Measurements from ENCODE around the gene SMIM5.
"Not testable (repeated sequence)": the region's sequence is repeated elsewhere in the genome, so short reads cannot be mapped to it uniquely, and the experiment has no call there.

SMIM5 gene

GRCh38 chr17:75626496-75627038 lies 6.7 kb upstream of the SMIM5 start:
- DNase-seq = no peak

GRCh38 chr17:75627094-75627493 lies 6.1 kb upstream of the SMIM5 start:
- no peak for DNase-seq

GRCh38 chr17:75628425-75628824 lies 4.8 kb upstream of the SMIM5 start:
- DNase-seq = no peak

- DNase-seq = no peak
Measured at GRCh38 chr17:75629157-75629556, 4.1 kb upstream of the SMIM5 start.

DNA sequence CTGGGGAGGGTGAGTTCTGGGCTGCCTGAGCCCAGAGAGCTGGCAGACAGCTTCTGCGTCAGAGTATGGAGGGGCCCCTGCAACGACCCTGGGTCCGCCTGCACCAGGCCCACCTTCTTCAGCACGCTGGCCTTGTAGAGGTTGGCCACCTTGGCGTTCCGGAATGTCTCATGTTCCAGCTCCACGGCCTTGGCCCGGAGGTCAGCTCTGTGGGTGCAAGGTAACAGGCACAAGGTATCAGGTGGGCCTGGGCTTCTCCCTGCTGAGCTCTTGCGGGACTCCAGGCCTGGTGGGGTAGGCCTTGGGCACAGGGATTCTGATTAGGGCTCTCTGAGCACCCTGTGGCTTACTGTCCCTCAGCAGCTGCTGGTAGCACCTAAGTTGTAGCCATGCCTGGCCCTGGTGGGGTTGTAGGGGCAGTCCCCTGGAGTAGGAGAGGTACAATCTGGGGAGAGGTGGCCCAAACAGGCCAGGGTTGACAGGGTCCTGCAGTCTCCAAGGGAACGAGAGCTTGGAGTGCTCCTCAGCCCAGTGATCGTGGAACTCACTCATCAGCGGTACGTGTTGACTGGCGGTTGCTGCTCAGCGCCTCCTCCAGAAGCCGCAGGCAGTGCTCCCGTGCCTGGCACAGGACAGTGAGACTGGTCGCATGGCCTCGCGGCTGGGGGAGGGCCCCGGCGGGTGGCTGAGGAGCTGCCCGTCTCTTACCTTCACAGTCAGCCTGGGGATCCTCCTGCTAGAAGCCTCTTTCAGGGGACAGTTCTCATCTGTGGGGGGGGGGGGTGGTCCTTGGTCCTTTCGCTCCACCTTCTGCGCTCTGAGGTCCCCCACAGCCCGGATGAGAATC lies 2.9 kb upstream of the SMIM5 start:
- no peak for DNase-seq

GRCh38 chr17:75631353-75631752 lies 1.9 kb upstream of the SMIM5 start:
- DNase-seq = no peak

GRCh38 chr17:75632428-75632827 lies 806 bp upstream of the SMIM5 start:
- no peak for DNase-seq

GRCh38 chr17:75633486-75634375 lies 497 bp downstream of the SMIM5 start:
- peak; percentile 27 for DNase-seq

DNA sequence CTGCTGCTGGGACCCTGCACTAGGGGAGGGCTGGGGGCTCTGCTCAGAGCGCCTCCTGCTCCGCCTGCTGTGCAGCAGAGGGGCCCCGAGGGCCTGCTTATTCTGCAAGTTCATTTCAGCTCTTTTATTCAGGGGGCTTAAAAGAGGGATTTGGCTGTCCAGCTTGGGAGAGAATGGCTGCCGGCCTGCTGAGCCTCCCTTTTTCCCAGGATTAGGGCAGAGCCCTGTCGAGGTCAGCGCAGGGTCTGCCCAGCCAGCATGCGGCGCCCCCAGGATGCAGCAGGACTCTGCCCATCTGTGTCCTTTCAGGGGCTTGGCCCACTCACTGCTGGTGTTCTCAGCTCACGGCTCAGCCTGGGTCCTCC lies 1.1 kb downstream of the SMIM5 start:
- DNase-seq = no peak

DNA sequence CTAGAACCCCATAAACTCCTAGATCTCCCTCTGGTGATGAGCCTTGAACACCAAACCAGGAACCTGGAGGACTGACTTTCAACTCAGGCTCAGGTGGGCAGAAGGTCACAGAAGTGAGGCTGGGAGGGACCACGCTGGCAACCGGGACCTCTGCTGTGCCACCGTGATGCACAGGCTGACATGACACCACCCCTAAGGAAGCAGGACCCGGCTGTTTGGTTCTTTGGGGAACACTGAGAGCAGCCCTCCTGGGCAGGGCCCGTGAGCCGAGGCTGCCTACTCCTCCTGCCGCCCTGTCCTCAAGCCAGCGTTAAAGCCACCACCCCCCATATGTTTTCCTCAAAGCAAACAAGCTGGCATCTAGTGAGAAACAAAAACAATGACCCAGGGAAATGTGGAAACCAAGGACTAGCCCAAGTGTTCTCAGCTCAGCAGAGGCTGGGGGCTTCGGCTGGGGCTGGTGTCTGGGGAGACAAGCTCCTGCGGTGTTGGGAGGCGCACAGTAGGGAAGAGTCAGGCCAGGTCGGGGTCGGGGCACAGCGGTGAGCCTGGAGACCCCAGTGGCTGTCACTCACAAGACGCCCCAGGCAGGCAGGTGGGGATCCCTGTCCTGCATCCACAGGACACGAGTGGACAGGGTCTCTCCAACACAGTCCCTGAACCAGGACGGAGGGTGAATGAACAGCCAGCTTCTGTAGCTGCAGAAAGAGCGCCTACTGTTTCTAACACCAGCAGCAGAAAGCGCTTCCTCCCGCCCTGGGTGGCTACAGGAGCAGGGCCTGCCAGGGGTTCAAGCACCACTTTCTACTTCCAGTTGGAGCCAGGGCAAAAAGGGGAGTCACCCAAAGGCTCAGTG lies 1.7 kb downstream of the SMIM5 start:
- DNase-seq = no peak

DNA sequence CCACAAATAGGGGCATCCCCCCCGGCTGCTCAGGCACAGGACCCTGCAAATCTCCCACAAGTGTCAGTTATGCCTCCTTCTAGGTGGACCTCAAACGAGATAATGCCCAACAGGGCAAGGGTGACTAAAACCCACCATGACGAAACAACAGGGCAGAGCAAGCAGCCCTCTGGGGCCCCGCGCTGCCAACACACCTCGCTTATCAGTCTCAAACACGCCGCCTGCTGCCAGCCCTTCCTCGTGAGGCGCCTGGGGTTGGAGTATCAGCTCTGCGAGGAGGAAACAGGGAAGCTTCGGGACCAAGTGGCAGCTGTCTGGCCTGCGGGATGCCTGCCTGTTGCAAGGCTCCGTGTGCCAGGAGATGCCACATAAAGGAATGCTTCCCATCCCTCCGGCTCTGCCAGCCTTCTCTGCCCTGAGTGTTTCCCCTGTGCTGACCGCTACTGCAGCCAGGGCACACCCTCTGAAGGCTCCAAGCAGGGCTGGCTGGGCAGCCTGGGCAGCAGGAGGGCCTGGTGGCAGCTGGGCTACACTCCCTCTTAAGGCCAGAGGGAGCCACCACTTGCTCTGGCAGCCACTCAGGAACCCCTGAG lies 2.5 kb downstream of the SMIM5 start:
- DNase-seq = no peak

GRCh38 chr17:75636381-75637142 lies 3.3 kb downstream of the SMIM5 start:
- no peak for DNase-seq

GRCh38 chr17:75637143-75637538 lies 3.9 kb downstream of the SMIM5 start:
- no peak for DNase-seq

- no peak for DNase-seq
Measured at GRCh38 chr17:75637551-75637950, 4.3 kb downstream of the SMIM5 start.

GRCh38 chr17:75638039-75638438 lies 4.8 kb downstream of the SMIM5 start:
- not testable (repeated sequence) for DNase-seq

- DNase-seq = no peak
Measured at GRCh38 chr17:75638893-75639292, 5.7 kb downstream of the SMIM5 start.

DNA sequence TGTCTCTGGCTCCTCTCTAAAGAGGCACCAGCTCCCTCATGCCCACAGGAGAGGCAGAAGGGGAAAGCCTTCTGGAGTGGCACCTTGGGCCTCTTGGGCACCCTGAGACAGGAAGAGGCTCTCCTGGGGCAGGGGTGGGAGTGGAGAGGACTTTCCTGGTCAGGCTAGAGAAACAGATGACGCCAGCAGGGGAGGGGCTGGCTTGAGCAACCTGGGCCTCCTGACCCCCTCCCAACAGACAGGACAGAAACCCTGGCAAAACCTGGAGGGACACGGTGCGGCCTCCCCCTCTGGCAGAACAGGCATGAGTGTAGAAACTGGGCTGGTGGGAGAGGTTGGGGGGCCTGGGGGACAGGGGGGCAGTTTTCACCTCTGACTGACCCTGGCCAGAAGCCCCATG lies 6.1 kb downstream of the SMIM5 start:
- DNase-seq = no peak

GRCh38 chr17:75639771-75640555 lies 6.7 kb downstream of the SMIM5 start:
- DNase-seq = no peak

DNA sequence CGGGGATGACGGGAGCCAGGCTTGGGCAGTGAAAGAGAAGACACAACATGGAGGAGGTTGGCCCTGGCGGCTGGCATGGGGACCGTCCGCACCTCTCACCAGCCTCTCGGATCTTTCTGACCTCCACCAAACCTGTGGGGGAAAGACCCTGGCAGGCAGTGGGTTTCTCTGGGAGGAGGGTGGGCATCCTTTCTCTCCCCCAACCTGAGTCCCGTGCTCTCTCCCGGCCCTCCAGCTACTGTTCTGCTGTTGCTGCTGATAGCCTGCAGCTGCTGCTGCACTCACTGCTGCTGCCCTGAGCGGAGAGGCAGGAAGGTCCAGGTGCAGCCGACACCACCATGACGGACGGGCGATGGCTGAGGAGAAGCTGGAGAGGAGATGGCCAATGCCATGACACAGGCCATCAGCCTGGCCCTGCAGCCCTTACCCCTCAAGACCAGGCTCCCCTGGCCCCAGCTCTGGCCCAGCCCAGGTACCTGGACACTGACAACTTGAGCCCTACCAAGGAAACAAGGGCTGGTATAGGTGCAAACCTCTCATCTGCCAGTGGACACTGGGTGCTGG lies 7.4 kb downstream of the SMIM5 start:
- no peak for DNase-seq

DNA sequence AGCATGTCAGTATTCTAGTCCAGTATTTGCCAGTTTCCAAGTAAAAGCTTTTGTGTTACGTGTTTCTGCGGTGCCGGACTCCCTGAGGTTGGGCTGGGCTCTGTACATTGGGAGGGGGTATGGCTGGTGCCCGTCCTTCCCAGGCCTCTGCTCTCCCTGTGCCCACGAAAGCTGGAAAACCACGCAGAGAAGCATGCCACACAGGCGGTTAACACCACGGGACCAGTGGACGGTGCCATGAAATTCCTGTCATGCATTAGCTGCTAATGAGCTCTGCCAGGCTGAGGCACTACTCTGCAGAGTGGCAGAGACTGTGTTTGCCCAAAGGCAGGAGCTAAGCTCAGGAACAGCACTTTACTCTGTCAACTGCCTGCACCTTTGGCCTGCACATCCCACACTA lies 8.1 kb downstream of the SMIM5 start:
- no peak for DNase-seq
